HepG2 (cell line): Measurements from ENCODE around the gene IL17RB. TPM values are rescaled to one million over a fixed set of nuclear protein-coding genes. Genes with fewer than 3 reads are reported as not detected.

Experiments used
- ATAC-seq: fragments of 200-7000 bp; cut with Tn5 transposase; 3 replicates; pipeline ENCODE4 v1.9.1; 2020; ENCODE audit warnings: mild to moderate bottlenecking, moderate library complexity
- BruUV-seq: library from RNA; stranded (reverse); fragments of 400-500 nt; replicated peaks from 2 replicates; lab custom pipeline; 2021; lab: Mats Ljungman, UMichigan
- CTCF ChIA-PET: fragments of 300-600 bp; formaldehyde crosslinking; extraction: SDS; loops from one replicate; lab custom pipeline; 2021; ENCODE audit warnings: low total read pairs, inconsistent platforms, low intra/inter-chr PET ratio; lab: Yijun Ruan, JAX
- POLR2A ChIA-PET: fragments of 350-600 bp; sonication (Branson Sonifier 250); formaldehyde crosslinking; loops from one replicate; lab custom pipeline; 2020; ENCODE audit warnings: antibody characterized with exemption, inconsistent platforms; lab: Yijun Ruan, JAX
- DNase-seq: peaks from one replicate; pipeline ENCODE4 v3.0.0-alpha.2; 2015; ENCODE audit warnings: low spot score
- FAIRE-seq: peaks from 3 replicates; lab custom pipeline; 2011; peaks lifted over from hg19 to GRCh38; lab: Jason Lieb, UNC
- H2AFZ ChIP-seq: one replicate; pipeline ENCODE4 v1.6.1; 2011; ENCODE audit warnings: low read length, inconsistent platforms
- H3K27ac ChIP-seq: fragments of 300-600 bp; 3 replicates; pipeline ENCODE4 v1.8.0; 2011; ENCODE audit warnings: mixed run types, mild to moderate bottlenecking, mixed read lengths, low read length, inconsistent platforms; ENCODE audit not compliant: insufficient read depth; ENCODE audit errors: extremely low read length
- H3K27me3 ChIP-seq, 2 experiments: fragments of 200-600 bp in 1 of 2; 2 replicates in 1 of 2; 3 replicates in 1 of 2; pipeline versions ENCODE4 v1.6.0 to v1.8.0; 2011; ENCODE audit warnings: low read length in 2 of 2, mild to moderate bottlenecking in 2 of 2, moderate library complexity in 2 of 2, inconsistent platforms in 1 of 2; ENCODE audit not compliant: insufficient read depth in 2 of 2, control insufficient read depth in 1 of 2
- H3K36me3 ChIP-seq, 2 experiments: fragments of 200-600 bp in 1 of 2; replicated peaks in 1 of 2; 2 replicates in 1 of 2; 3 replicates in 1 of 2; pipeline versions ENCODE4 v1.5.1 to v1.8.0; 2011; ENCODE audit warnings: low read length in 2 of 2, inconsistent platforms in 1 of 2; ENCODE audit not compliant: insufficient read depth in 2 of 2, control insufficient read depth in 1 of 2
- H3K4me1 ChIP-seq: 2 replicates; pipeline ENCODE4 v1.5.1; 2012; ENCODE audit warnings: low read length, inconsistent platforms; ENCODE audit not compliant: insufficient read depth
- H3K4me2 ChIP-seq: 2 replicates; pipeline ENCODE4 v1.6.0; 2011; ENCODE audit warnings: low read depth, low read length, inconsistent platforms
- H3K4me3 ChIP-seq, 3 experiments: fragments of 200-600 bp in 1 of 3; sonication (generic), shearing (Covaris generic) in 1 of 3; replicated peaks in 1 of 3; 2 replicates each; pipeline ENCODE4 v1.5.1; 2011 to 2016; ENCODE audit warnings: low read length in 3 of 3, inconsistent platforms in 2 of 3, low read depth in 2 of 3, mild to moderate bottlenecking in 2 of 3, control low read depth in 1 of 3, mixed read lengths in 1 of 3; ENCODE audit not compliant: insufficient read depth in 1 of 3
- H3K79me2 ChIP-seq: one replicate; pipeline ENCODE4 v1.6.1; 2011; ENCODE audit warnings: low read length, inconsistent platforms; ENCODE audit not compliant: insufficient read depth
- H3K9ac ChIP-seq: 2 replicates; pipeline ENCODE4 v1.6.0; 2011; ENCODE audit warnings: mild to moderate bottlenecking, low read depth, low read length, inconsistent platforms; ENCODE audit not compliant: insufficient read depth
- H3K9me3 ChIP-seq: 2 replicates; pipeline ENCODE4 v1.5.1; 2012; ENCODE audit warnings: mild to moderate bottlenecking, low read length
- H4K20me1 ChIP-seq: 2 replicates; pipeline ENCODE4 v1.6.0; 2011; ENCODE audit warnings: inconsistent platforms, mild to moderate bottlenecking, low read length, moderate library complexity; ENCODE audit not compliant: insufficient read depth
- NONO ChIP-seq, 2 experiments: fragments of 450-650 bp in 1 of 2; sonication (generic) in 1 of 2; formaldehyde crosslinking in 1 of 2; IDR thresholded peaks in 1 of 2; conservative IDR thresholded peaks in 1 of 2; 2 replicates each; pipeline versions ENCODE4 v1.6.1 to v1.8.0; 2017 to 2022; ENCODE audit warnings: mild to moderate bottlenecking in 1 of 2, missing genetic modification reagents in 1 of 2, moderate library complexity in 1 of 2
- PCBP1 ChIP-seq: fragments of 200-400 bp; formaldehyde crosslinking; IDR thresholded peaks from 2 replicates; pipeline ENCODE4 v1.6.1; 2017; ENCODE audit warnings: mild to moderate bottlenecking, low read depth, low read length, borderline replicate concordance
- PCBP2 ChIP-seq: fragments of 200-400 bp; formaldehyde crosslinking; optimal IDR thresholded peaks from 2 replicates; pipeline ENCODE3; 2018; ENCODE audit warnings: low read length, low read depth; ENCODE audit not compliant: poor library complexity, severe bottlenecking
- SOX5 ChIP-seq: IDR thresholded peaks from 2 replicates; pipeline ENCODE4 v1.6.1; 2016; ENCODE audit warnings: borderline replicate concordance
- TP53 ChIP-seq: sonication (generic); formaldehyde crosslinking; conservative IDR thresholded peaks from 2 replicates; pipeline ENCODE4 v1.4.0; 2020; ENCODE audit warnings: missing genetic modification reagents
- ZMAT3 ChIP-seq: sonication (generic); formaldehyde crosslinking; conservative IDR thresholded peaks from 2 replicates; pipeline ENCODE4 v1.7.0; 2021; ENCODE audit warnings: missing genetic modification reagents
- ZNF543 ChIP-seq: sonication (generic); formaldehyde crosslinking; IDR thresholded peaks from 2 replicates; pipeline ENCODE4 v1.4.0; 2020; ENCODE audit warnings: mild to moderate bottlenecking, missing genetic modification reagents
- WGBS: methylation state at CpG from one replicate; pipeline ENCODE4 v1.1.6; 2017; ENCODE audit warnings: low lambda C conversion rate; 5-methylcytosine and 5-hydroxymethylcytosine counted together
- in situ Hi-C: cut with HindIII; loops from 2 replicates; pipeline ENCODE4 v1.10.0; 2017; ENCODE audit warnings: low pct_unique_long_range_greater_than_20kb; ENCODE audit not compliant: extremely low pct_ligation_motif_present
- intact Hi-C: fragments of 100-400 bp; cut with micrococcal nuclease; formaldehyde crosslinking; loops from one replicate; pipeline ENCODE4 v1.10.0; 2022; ENCODE audit not compliant: unreplicated experiment
- polyA plus RNA-seq, 8 experiments: library from polyadenylated mRNA; depleted of rRNA in 3 of 8; stranded (reverse) in 7 of 8; unstranded in 1 of 8; fragments of >200 nt; fragmentation: Illumina TruSeq in 4 of 8; extraction: Trizol in 4 of 8; gene quantifications; 2 replicates each; pipeline versions ENCODE4 v1.2.1 to v1.2.3, GENCODE V29; 2011 to 2016; ENCODE audit warnings: low read depth in 4 of 8, missing spikeins in 1 of 8, mixed read lengths in 1 of 8; ENCODE audit not compliant: insufficient read depth in 1 of 8
- total RNA-seq, 5 experiments: library from RNA; depleted of rRNA; stranded (reverse); fragments of >200 nt; fragmentation: Illumina TruSeq; extraction: Trizol; gene quantifications; 2 replicates each; pipeline ENCODE4 v1.2.3, GENCODE V29; 2016; ENCODE audit warnings: low read depth in 1 of 5
- TF ChIP-seq, protein P1 (sequence below): sonication (generic); formaldehyde crosslinking; IDR thresholded peaks from 2 replicates; pipeline ENCODE4 v1.4.0; 2020; ENCODE audit warnings: missing genetic modification reagents
- TF ChIP-seq, protein P2 (sequence below), 2 experiments: sonication (generic) in 1 of 2; formaldehyde crosslinking in 1 of 2; IDR thresholded peaks; 2 replicates each; pipeline versions ENCODE4 v1.4.0 to v1.6.1; 2016 to 2020; ENCODE audit warnings: borderline replicate concordance in 1 of 2, low read depth in 1 of 2, mild to moderate bottlenecking in 1 of 2, missing genetic modification reagents in 1 of 2

Gene IL17RB
- total and polyA plus RNA-seq, 2 of the 13 experiments (the other 11 are each of a cell fraction or from before 2014, with no cell fraction given): 130 to 190 TPM

DNA sequence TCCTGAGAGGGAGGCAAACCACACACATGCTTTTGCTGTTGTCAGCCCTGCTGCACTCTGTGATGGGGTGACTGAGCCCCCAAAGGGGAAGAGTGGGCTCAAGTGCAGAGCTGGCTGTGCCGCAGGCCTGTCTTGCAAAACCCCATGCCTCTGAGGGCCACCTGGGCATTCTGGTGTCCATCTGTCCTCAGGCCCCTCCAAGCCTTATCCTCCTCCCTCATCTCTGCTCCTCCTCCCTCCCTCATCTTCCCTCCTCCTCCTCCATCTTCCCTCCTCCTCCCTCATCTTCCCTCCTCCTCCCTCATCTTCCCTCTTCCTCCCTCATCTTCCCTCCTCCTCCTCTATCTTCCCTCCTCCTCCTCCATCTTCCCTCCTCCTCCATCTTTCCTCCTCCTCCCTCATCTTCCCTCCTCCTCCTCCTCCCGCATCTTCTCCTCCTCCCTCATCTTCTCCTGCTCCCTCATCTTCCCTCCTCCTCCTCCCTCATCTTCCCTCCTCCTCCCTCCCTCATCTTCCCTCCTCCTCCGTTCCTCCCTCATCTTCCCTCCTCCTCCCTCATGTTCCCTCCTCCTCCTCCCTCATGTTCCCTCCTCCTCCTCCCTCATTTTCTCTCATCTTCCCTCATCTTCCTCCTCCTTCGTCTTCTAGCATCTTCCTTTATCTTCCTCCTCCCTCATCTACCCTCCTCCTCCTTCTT lies 40.8 kb upstream of the IL17RB start:
- no TSS peak for BruUV-seq
- H3K4me1 ChIP-seq: peaks cover 18% of the 10 kb centered on the region
- TF ChIP-seq, protein P1, sequence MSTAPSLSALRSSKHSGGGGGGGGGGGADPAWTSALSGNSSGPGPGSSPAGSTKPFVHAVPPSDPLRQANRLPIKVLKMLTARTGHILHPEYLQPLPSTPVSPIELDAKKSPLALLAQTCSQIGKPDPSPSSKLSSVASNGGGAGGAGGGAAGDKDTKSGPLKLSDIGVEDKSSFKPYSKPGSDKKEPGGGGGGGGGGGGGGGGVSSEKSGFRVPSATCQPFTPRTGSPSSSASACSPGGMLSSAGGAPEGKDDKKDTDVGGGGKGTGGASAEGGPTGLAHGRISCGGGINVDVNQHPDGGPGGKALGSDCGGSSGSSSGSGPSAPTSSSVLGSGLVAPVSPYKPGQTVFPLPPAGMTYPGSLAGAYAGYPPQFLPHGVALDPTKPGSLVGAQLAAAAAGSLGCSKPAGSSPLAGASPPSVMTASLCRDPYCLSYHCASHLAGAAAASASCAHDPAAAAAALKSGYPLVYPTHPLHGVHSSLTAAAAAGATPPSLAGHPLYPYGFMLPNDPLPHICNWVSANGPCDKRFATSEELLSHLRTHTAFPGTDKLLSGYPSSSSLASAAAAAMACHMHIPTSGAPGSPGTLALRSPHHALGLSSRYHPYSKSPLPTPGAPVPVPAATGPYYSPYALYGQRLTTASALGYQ (CRISPR knock-in tag): no peak
- TF ChIP-seq SOX5 (CRISPR knock-in tag): no peak
- TF ChIP-seq PCBP1: 0 out of 2 replicates have a peak, but pooled peaks have one; percentile 48
- no peak for TF ChIP-seq ZNF543 (CRISPR knock-in tag)
- no peak for TF ChIP-seq ZMAT3 (CRISPR knock-in tag)
- TF ChIP-seq, protein P2, sequence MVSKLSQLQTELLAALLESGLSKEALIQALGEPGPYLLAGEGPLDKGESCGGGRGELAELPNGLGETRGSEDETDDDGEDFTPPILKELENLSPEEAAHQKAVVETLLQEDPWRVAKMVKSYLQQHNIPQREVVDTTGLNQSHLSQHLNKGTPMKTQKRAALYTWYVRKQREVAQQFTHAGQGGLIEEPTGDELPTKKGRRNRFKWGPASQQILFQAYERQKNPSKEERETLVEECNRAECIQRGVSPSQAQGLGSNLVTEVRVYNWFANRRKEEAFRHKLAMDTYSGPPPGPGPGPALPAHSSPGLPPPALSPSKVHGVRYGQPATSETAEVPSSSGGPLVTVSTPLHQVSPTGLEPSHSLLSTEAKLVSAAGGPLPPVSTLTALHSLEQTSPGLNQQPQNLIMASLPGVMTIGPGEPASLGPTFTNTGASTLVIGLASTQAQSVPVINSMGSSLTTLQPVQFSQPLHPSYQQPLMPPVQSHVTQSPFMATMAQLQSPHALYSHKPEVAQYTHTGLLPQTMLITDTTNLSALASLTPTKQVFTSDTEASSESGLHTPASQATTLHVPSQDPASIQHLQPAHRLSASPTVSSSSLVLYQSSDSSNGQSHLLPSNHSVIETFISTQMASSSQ (IDR thresholded peaks at IDR 0.05; ENCODE audit: low read depth): no peak
- TF ChIP-seq, protein P2 (CRISPR knock-in tag; IDR thresholded peaks at IDR 0.05; ENCODE audit: borderline replicate concordance): no peak
- no peak for TF ChIP-seq NONO (IDR thresholded peaks at IDR 0.05)
- TF ChIP-seq NONO (CRISPR knock-in tag; conservative IDR thresholded peaks at IDR 0.05): no peak
- TF ChIP-seq TP53 (CRISPR knock-in tag): no peak
- TF ChIP-seq PCBP2: peak; percentile 90
- TF ChIP-seq, all 625 proteins: peak for 2
- ATAC-seq (no peak), DNase-seq (no peak), FAIRE-seq (no peak)
- ChIA-PET CTCF (no interaction called here), POLR2A (interaction anchor here (1.4 to 2.2 kb wide), 3 partner anchors 36 to 86 kb away, joined by 4 to 8 read pairs (median 4); partner anchors contain the start of gene SELENOK)
- Histone ChIP-seq H4K20me1 (peaks cover 4% of the 10 kb centered on the region; the same call in 1 of the 2 replicates), H3K4me3 (no peak overlapping the region), H3K27ac (no peak overlapping the region), H3K36me3 (no peaks in the 10 kb centered on the region), H3K4me2 (no peak overlapping the region), H3K9ac (no peak overlapping the region), H3K9me3 (no peaks in the 10 kb centered on the region), H3K27me3 (no peaks in the 10 kb centered on the region; a peak in 1 of 5 replicates), H3K79me2 (no peaks in the 10 kb centered on the region), H2AFZ (no peak overlapping the region)
- intact Hi-C loops: loop anchor here (5.0 kb wide), 1 partner anchor 37 kb away; no protein-coding TSS in a partner anchor
- 77% methylated on average over 3 of the region's 4 CpGs for WGBS
- in situ Hi-C loops: no loop called here
